Activated T-cell treated with anti-CD3 and anti-CD28 coated beads for 1 hour (primary cell): ENCODE data around the gene EXOC7.

Source experiments
- DNase-seq: peaks from one replicate; pipeline ENCODE4 v3.0.0-alpha.2; 2020; ENCODE audit warnings: low read depth

The EXOC7 gene

GRCh38 chr17:76103274-76104139 lies at the start of gene EXOC7:
Gene EXOC7, minus strand, starts transcription at chr17:76103787. Its CDS starts 95 bp downstream, at chr17:76103692.
- DNase-seq = peak; percentile 93

DNA sequence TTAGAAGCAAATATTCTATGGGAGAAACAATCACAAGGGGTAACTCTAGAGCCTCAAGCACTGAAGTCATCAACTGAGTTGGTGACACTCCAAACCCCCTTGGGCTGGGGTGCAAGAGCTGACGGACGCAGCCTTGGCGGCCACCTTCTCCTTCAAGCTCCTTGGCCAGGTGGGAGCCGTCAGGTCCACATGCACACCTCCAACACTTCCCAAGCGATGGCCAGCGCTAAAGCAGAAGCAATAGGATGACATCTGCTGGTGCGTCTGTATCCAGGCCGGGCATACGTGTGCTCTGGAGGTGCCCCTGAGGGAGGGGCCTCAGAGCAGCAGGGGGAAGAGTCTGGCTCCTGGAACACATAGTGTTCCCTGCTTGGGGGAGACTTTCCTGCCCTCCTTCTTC lies 49.6 kb upstream of the EXOC7 start:
- DNase-seq = no peak

- DNase-seq = no peak
Measured at GRCh38 chr17:76152591-76152990, 49.0 kb upstream of the EXOC7 start.

GRCh38 chr17:76151896-76152454 lies 48.4 kb upstream of the EXOC7 start:
- DNase-seq = no peak

DNA sequence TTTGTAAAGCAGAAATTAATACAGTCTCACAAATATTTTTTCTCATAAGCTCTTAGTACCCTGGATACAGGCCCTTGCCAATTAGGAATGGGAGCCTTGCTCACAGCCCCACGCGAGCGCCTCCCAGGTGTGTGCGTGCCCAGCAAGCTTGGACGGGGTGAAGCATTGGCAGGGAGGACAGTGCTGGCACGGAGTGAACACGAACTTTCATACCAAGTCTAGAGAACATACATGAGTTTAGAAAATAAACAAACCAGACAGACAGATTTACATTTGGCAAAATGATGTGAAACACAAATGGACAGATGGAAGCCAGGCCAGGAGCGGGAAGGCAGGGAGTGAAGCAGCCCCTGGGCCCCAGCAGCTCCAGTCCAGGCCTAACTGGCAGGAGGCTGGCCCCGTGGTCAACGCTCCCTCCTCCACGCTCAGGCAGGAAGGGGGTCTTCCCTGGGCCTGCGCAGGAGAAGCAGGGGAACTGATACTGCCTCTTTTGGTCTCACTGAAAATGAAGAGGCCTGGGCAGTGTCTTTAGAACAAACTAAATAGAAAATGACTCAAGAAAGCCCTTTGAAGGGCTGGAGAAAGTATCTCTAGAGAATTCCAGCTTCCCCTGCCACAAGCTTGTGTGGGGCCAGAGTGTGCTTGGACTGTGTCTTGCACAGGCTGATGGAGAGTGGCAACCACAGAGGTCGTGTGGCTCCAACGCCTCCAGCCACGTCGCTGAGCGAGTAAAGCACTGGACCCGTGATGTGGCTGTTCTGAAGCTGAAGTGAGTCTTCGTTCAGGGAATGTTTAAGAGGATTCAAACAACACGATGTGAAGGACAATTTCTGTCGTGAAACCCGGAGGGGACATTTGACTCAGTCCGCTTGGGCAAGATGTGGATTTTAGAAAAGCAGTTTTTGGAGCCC lies 47.4 kb upstream of the EXOC7 start:
- no peak for DNase-seq

DNA sequence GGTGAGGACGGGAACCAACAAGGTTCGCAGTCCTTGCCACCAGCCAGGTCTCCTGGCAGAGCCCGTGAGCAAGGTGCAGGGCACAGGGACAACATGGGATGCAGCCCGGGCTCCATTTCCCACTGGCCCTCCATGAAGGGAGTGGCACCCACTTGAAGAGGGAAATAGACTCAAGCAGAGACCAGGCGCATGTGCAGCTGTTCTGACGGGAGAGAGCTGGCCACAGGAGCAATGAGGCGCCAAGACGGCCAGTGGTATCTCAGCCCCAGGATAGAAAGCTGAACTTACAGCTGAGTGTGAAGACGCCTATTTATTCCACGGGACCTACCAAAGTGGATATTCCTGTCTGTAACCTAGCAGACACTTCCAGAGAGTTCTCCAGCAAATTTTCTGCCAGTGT lies 45.6 kb upstream of the EXOC7 start:
- no peak for DNase-seq

DNA sequence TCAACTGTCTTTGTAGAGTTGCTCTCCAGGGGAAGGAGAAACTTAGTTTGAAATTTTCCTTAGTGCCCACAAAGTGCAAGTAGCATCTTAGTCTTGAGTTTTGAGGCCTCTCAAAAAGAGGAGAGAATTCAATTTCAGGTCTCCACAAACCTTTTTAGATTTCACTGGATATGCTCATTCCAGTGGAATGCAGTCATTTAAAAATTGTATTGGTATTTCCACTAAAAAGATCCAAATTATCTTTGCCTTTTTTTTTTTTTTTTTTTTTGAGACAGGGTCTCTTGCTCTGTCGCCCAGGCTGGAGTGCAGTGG lies 44.4 kb upstream of the EXOC7 start:
- DNase-seq = no peak

DNA sequence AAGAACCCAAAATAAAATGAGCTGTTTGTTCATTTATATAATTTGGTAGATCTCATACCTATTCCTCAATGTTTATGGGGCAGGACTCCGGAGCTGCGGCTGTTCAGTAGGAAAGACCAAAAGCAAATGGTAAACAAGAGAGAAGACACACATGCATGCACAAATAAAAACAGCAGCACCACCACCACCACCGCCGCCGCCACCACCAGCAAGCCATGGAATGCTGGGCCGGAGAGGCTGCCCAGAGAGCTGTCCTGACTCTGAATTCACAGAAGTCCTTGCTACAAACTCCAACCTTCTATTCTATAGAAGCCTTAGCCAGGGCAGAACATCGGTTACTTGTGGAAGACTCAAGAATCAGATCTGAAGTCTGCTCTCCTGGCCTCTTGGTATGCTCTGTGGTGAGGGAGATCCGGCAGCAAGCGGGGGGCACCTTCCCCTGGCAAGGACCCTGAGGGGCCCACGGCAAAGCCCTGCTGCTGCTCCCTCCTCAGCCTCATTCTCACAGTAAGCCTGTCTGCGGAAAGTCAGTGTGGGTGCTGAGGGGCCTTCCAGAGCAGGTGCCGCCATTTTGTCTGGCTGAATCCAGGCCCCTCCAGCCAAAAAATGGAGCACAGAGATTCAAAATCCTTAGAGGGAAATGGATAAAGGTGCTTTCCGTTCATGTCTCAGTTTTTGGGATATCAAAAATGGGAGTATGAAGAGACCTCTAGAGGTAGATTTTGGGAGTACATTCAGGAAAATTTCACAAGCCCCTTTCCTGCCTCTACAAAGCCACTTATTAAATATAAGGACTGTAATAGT lies 43.8 kb upstream of the EXOC7 start:
- no peak for DNase-seq

GRCh38 chr17:76146053-76146851 lies 42.7 kb upstream of the EXOC7 start:
- DNase-seq = no peak

DNA sequence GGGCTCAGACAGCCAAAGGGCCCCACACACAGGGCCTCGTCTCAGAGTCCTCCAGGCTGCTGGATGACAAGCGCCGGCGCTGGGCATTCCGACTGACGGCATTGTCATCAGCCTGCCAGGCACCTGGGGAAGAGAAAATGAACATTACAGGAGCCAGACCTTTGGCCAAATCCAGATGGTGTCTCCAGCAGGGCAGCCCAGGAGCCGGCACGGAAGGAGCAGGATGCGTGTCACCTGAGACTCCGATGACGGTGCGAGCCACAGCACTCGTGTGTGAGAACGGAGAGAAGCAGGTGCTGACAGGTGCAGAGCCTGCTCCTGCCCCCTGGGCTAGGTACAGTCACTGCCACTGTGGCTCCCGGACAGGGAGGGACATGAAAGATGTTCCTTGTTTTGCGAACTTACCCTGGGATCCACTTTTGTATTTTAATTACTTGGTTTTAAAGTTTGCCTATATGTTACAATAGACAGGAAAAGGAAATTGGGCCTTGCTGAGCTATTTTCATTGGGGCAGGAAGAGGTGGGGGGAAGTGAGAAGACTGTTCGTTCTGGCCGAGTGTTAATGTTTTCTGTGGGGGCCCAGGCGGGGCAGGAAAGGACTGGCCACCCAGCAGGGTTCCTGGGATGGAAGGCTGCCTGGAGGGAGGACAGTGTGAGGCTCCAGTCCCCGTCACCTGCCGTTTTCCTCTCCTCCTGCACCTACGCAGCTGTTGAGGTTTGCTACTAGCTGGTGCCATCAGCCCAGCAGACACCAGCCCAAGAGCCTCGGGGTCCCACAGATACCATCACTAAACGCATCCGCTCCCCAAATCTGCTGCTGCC lies 41.9 kb upstream of the EXOC7 start:
- peak; percentile 44 for DNase-seq

DNA sequence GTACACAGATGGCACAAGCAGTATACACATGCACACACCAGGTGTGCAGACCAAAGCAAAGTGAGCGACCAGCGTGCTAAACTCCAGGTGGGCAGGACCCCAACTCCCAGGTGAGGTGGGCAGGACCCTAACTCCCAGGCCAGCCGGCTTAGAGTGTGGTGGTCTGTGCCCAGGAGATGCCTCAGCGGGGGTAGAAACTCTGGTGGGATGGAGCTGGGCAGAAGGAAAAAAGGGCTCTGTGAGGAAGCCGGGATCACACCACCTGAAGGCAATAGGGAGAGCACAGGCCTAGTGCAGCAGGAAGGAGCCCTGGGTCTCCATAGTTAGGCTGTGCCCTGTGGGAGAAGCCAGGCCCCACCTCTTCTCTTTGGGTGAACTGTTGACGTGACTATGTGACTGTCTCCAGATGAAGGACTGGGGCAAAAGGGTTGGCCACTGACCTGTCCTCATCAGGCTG lies 39.0 kb upstream of the EXOC7 start:
- no peak for DNase-seq

DNA sequence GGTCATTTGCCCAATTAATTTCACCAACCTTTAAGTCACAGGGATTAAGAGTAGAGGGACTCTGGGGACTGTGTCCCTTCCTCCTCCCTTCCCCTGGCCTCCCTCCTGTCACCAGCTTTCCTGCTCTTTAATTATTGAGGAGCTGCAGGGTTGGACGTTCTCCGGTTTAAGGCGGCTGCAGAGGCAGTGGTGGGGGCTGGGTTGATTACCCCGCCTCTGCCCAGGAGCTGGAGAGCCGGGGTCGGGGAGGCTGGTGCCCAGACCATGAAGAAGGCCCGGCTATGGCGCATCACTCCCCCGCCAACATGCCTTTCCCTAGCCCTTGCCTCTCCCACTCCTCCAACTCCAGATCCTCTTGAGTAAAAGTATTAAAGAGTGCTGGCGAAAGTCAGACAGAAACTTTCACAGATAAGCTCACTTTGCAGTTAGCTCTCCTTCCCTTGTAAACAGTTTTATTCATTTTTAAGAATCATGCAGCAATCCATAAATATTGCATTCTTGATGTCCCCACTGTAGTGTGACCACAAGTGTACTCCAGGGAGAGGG lies 38.5 kb upstream of the EXOC7 start:
- no peak for DNase-seq

DNA sequence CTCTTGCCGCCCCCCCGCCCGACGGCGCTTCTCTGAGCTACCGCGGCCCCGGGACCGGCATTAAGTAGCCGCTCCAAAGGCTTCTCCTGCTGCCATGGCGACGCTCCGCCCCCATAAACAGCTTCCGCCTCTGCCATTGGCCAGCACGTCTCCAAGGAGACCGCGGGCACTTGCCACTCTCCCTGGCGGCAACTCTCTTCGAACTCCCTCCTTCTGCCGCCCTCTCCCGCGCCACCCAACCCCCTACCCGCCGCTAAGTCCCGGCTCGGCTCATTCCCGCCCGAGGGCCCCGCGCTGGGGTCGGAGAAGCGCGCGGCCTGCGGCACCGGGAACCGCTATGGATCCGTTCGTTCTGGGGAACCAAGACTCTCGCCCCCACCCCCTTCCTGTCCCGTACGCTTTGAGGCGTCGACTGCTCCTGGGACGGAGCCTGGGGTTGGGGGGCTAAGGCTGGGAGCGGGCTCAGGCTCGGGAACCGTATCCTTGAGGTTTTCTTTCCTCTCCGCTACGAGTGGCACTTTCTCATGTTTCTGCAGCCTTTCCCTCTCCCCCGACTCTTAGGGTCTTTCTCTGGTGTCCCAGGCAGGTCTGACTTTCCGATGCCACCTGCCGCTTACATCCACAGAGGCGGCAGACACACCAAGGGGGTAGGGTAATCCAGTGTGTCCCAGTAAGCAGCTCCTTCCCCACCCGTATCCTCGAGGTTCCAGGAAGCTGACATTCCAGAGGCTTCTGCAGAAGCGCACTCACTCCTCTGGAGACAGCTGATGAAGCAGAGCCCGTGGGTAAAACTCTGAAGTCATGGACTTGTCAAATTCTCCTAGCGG lies 37.8 kb upstream of the EXOC7 start, which contains the start of gene FOXJ1:
TSS of gene FOXJ1 (minus strand) at position 34 of the 827 bp plus-strand sequence. CDS start 850 bp downstream, outside the sequence.
- peak; percentile 87 for DNase-seq

- no peak for DNase-seq
Measured at GRCh38 chr17:76140661-76141211, 37.1 kb upstream of the EXOC7 start.

GRCh38 chr17:76139801-76140660 lies 36.4 kb upstream of the EXOC7 start:
- no peak for DNase-seq

DNA sequence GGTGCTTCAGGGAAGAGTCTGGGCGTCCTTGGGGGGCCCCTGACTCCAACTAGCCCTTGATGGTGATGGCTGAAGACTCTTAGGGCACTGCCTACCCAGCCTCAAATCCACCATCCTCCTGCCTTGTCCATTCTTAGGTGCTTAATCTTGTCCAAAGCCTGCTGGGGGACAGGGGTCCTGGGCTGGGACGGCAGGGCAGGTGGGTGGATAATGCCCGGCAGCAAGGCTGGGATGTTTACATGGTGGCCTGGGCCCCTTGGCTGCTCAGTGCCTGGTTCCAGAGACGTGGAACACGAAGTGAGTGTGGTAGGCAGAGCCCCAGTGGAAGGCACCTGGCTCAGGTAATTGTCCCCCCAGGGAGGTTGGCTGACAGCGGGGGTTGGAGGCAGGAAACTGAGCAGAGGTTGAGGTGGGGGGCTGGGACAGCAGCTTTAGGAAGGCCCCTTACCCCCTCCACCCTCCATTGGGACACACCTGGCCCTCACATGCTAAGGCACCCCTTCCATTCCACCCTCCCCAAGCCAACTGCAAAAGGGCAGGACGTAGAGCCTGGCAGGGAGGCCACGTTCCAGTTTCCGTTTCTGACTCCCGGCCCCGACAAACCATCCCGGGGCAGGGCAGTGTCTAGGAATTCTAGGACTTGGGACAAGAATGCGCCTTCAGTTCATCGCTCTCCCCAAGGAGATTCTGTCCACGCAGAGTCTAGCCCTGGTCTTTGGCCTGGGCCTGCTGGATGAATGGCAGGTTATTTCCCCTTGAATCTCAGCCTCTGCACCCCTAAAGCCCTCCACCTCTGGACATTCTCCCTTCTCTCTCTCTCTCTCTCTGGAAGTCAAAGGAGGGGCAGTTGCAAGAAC lies 35.5 kb upstream of the EXOC7 start:
- no peak for DNase-seq
